Activated naive CD4-positive, alpha-beta T cell treated with anti-CD3 and anti-CD28 coated beads, Interleukin-2, amount 50 U/mL, for 24 hours (primary cell): ENCODE data around the gene BEST1.
"Not testable (repeated sequence)": the region's sequence is repeated elsewhere in the genome, so short reads cannot be mapped to it uniquely, and the experiment has no call there.

ENCODE experiments used
- H3K27ac Mint-ChIP-seq: one replicate; pipeline ENCODE4 v1.8.0; 2021; ENCODE audit warnings: mild to moderate bottlenecking, mixed read lengths
- H3K27me3 Mint-ChIP-seq: one replicate; pipeline ENCODE4 v1.8.0; 2021; ENCODE audit warnings: mixed read lengths
- H3K36me3 Mint-ChIP-seq: one replicate; pipeline ENCODE4 v1.8.0; 2021; ENCODE audit warnings: mixed read lengths
- H3K4me1 Mint-ChIP-seq: one replicate; pipeline ENCODE4 v1.8.0; 2021; ENCODE audit warnings: mixed read lengths
- H3K4me3 Mint-ChIP-seq: one replicate; pipeline ENCODE4 v1.8.0; 2021; ENCODE audit warnings: mild to moderate bottlenecking, mixed read lengths
- H3K9me3 Mint-ChIP-seq: one replicate; pipeline ENCODE4 v1.8.0; 2021; ENCODE audit warnings: mixed read lengths

BEST1 gene

DNA sequence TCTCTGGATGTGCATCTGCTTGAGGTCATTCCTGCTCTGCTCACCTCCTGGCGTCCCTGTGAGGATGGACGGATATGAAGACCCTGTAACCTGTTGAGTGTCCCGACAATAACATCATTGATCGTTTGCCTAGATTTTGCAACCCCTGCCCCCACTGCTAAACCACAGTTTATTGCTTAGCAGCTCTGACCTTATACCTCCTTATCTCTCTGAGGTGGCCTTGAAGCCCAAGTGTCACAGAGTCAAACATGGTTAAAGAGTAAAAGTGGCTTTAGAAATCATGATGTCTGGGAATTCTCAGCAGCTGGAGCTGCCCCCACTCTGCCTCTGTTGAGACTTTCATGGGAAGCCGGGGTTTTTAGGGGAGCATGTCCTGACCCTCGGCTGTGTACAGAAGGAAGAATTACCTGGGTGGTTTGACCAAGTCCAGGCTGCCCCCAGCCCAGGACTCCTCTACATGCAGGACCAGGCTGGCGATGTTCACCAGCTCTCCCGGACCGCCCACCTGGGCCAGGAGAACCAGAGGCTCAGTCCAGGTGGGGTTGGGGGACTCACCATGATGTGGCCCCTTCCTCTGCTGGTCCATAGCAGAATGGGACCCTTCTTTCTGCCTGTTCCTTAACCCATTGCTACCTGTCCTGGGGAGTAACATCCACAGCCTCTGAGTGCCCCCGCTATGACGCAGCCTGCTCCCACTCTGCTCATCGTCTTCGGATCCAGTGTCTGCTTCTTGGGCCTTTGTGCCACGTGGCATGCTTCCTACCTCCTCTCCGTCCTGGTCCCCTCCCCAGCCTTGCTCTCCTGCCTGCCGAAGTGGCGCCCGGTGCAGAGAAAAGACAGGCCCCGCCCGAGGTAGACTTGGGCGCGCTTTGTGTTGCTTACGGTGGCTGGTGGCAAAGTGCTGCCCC, 50.6 kb downstream of the BEST1 start:
- no peaks in the 10 kb centered on the region for H3K4me1 Mint-ChIP-seq
- H3K9me3 Mint-ChIP-seq, result no peaks in the 10 kb centered on the region
- no peaks in the 10 kb centered on the region for H3K27me3 Mint-ChIP-seq
- H3K36me3 Mint-ChIP-seq, result peaks cover 13% of the 10 kb centered on the region
- no peak overlapping the region for H3K4me3 Mint-ChIP-seq
- H3K27ac Mint-ChIP-seq, result no peak overlapping the region

- no peaks in the 10 kb centered on the region for H3K4me1 Mint-ChIP-seq
- H3K27ac Mint-ChIP-seq, result no peak overlapping the region
- H3K36me3 Mint-ChIP-seq, result peaks cover 13% of the 10 kb centered on the region
- H3K4me3 Mint-ChIP-seq, result no peak overlapping the region
- H3K27me3 Mint-ChIP-seq, result no peaks in the 10 kb centered on the region
- H3K9me3 Mint-ChIP-seq, result no peaks in the 10 kb centered on the region
Measured at GRCh38 chr11:62001450-62002191, 51.5 kb downstream of the BEST1 start.

DNA sequence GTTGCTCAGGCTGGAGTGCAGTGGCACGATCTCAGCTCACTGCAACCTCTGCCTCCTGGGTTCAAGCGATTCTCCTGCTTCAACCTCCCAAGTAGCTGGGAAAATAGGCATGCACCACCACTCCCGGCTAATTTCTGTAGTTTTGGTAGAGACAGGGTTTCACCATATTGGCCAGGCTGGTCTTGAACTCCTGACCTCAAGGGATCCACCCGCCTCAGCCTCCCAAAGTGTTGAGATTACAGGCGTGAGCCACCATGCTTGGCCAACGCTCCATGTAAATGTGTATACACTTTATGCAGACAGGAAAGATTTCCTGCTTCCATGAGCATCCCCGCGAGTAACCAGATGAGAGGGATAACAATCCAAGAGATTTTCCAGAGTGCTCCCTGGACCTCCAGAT, 52.1 kb downstream of the BEST1 start:
- not testable (repeated sequence) for H3K4me1 Mint-ChIP-seq, H3K27ac Mint-ChIP-seq, H3K9me3 Mint-ChIP-seq, H3K27me3 Mint-ChIP-seq, H3K4me3 Mint-ChIP-seq
- H3K36me3 Mint-ChIP-seq, result peaks cover 13% of the 10 kb centered on the region

- Mint-ChIP-seq H3K4me1 (no peaks in the 10 kb centered on the region), H3K27ac (no peak overlapping the region), H3K27me3 (no peaks in the 10 kb centered on the region), H3K4me3 (no peak overlapping the region), H3K36me3 (peaks cover 3% of the 10 kb centered on the region), H3K9me3 (no peaks in the 10 kb centered on the region)
Measured at GRCh38 chr11:62004473-62004872, 54.3 kb downstream of the BEST1 start.

- Mint-ChIP-seq H3K27ac (no peak overlapping the region), H3K4me1 (no peaks in the 10 kb centered on the region), H3K9me3 (no peaks in the 10 kb centered on the region), H3K4me3 (no peak overlapping the region), H3K36me3 (no peaks in the 10 kb centered on the region), H3K27me3 (no peaks in the 10 kb centered on the region)
Measured at GRCh38 chr11:62008193-62008592, 58.0 kb downstream of the BEST1 start.

DNA sequence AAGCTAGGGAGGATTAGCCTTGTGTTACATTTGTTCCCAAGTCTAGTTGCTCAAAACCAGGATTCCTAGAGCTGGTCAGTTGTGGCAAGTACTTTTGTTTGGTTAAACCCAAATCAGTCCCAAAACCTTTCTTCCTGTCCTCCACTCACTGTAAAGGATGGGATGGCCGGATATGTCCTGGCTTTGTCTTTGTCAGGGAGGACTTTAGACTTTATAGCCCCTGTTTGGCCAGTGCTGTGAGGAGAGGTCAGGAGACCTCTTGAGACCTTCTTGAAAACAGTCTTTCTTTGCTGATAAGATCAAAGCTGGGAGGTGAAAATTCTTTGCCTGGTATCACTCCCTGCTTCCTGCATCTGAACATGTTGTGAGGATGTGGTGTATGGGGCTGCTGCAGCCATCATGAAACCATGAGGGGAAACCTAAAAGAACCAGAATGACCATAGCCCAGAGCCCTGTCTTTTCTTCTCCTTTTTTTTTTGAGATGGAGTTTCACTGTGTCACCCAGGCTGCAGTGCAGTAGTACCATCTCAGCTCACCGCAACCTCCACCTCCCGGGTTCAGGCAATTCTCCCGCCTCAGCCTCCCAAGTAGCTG, 60.9 kb downstream of the BEST1 start:
- Mint-ChIP-seq H3K4me3 (no peak overlapping the region), H3K27me3 (no peaks in the 10 kb centered on the region), H3K9me3 (no peaks in the 10 kb centered on the region), H3K27ac (no peak overlapping the region), H3K36me3 (no peaks in the 10 kb centered on the region), H3K4me1 (no peaks in the 10 kb centered on the region)

- no peaks in the 10 kb centered on the region for H3K36me3 Mint-ChIP-seq
- no peak overlapping the region for H3K27ac Mint-ChIP-seq
- H3K9me3 Mint-ChIP-seq, result no peaks in the 10 kb centered on the region
- H3K4me3 Mint-ChIP-seq, result no peak overlapping the region
- no peaks in the 10 kb centered on the region for H3K27me3 Mint-ChIP-seq
- H3K4me1 Mint-ChIP-seq, result no peaks in the 10 kb centered on the region
Measured at GRCh38 chr11:62011881-62012280, 61.7 kb downstream of the BEST1 start.

GRCh38 chr11:62012451-62012831, 62.3 kb downstream of the BEST1 start:
- H3K27me3 Mint-ChIP-seq, result no peaks in the 10 kb centered on the region
- H3K36me3 Mint-ChIP-seq, result no peaks in the 10 kb centered on the region
- no peak overlapping the region for H3K27ac Mint-ChIP-seq
- H3K9me3 Mint-ChIP-seq, result no peaks in the 10 kb centered on the region
- no peaks in the 10 kb centered on the region for H3K4me1 Mint-ChIP-seq
- H3K4me3 Mint-ChIP-seq, result no peak overlapping the region

DNA sequence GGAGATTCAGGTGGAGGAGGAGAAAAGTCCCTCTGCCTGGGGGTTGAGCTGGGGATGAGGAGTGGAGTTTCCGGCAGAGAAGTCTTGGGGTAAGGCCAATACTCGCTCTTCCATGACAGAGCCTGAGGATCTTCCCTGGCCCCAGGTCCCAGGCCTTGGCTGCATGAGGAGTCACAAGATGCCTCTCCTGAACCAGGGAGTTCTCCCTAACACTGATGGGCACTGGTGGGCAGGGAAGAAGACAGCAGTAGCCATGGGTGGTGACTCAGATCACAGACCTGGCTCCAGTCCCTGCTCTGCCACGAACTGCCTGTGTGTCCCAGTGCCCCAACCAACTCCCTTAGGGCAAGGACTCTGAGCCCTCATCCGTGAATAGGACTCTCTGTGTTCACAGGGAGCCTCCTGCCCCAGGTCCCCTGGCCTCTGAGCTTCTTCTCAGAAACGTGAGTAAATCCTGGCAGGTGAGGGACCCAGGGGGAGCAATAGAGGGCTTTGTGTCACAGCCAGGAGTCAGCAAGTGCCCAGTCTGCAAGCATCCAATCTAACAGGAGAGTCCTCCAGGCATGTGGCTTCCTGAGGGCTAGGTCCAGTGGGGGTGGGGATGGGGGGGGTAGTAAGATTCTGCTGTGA, 62.8 kb downstream of the BEST1 start:
- Mint-ChIP-seq H3K27me3 (no peaks in the 10 kb centered on the region), H3K27ac (no peak overlapping the region), H3K9me3 (no peaks in the 10 kb centered on the region), H3K36me3 (no peaks in the 10 kb centered on the region), H3K4me3 (no peak overlapping the region), H3K4me1 (no peaks in the 10 kb centered on the region)
